Left ventricle myocardium superior (tissue), 1 donor: ENCODE results near the gene KHDRBS2. TPM values are rescaled to one million over a fixed set of nuclear protein-coding genes. Genes with fewer than 3 reads are reported as not detected.

Experiments
- ATAC-seq: fragments of 200-7000 bp; cut with Tn5 transposase; one replicate; pipeline ENCODE4 v1.9.1; 2020; ENCODE audit warnings: mild to moderate bottlenecking, moderate library complexity
- DNase-seq: peaks from one replicate; pipeline ENCODE4 v3.0.0-alpha.2; 2020
- intact Hi-C: fragments of 100-400 bp; cut with micrococcal nuclease; formaldehyde crosslinking; loops from one replicate; pipeline ENCODE4 v1.11.0; 2022
- total RNA-seq: library from RNA; stranded (reverse); fragmentation: NEBNext Ultra II Directional; extraction: Animal tissue kit (Norgen Biotek cat#: 25700); gene quantifications from one replicate; pipeline ENCODE4 v1.2.1, GENCODE V29; 2021
- donor health status: DM: no; HTN: yes; CAD: no; lungs with severe emphysema.

KHDRBS2 gene
- total RNA-seq, 1 donor from 2014 or later: not detected

DNA sequence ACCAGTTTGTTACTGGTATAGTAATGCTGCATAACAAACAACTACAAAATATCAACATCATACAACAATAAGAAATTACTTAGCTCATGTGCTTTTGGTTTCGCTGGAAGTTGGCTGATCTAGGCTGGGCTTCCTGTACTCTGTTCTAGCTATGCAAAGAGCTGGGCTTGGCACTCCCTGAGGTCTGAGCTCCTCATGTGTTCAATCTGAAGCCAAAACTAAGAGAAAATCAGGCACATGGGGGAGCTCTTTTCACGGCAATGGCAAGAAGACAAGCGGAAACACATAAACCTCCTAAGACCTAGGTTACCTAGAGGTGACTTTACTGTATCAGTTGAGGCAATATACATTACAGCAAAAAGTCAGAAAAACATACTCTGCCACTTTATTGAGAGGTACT is 574.2 kb downstream of the KHDRBS2 start:
- ATAC-seq (no peak), DNase-seq (no peak)
- intact Hi-C loops: no loop called here

DNA sequence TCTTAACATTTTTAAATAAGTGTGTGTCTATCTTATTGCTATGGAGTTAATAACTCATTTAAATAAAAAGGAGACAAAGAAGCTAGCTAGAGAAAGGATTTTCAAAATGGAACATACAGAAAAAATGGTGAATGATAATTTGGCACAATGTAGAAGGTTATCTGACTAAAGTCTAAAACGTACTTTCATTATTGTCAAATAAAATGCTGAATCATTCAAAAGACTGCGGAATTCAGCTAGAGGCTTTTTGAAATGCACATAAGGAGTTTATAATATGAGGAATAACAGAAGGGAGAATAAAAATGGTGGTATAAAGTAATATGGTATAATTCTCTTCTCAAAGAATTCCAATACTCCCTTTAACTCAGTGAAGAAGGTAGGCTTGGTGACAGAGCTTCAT is 597.9 kb downstream of the KHDRBS2 start:
- no peak for DNase-seq
- intact Hi-C loops: no loop called here
- no peak for ATAC-seq

DNA sequence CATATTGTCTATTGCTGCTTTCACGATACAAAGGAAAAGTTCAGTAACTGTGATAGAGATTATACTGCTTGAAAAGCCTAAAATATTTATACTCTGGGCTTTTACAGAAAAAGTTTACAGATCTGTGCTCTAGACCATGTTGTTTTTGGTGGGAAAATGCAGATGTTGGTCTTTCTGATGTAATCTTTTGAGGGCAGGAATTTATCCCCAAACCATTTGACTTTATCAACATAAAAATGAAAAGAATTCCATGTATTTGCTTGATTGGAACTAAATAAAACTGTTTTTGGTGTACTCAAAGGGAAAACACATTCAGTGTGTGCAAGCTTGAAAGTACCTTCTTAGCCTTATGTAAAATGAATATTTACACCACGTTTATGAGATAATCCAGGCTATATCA is 603.5 kb downstream of the KHDRBS2 start:
- ATAC-seq (no peak), DNase-seq (no peak)
- intact Hi-C loops: no loop called here

DNA sequence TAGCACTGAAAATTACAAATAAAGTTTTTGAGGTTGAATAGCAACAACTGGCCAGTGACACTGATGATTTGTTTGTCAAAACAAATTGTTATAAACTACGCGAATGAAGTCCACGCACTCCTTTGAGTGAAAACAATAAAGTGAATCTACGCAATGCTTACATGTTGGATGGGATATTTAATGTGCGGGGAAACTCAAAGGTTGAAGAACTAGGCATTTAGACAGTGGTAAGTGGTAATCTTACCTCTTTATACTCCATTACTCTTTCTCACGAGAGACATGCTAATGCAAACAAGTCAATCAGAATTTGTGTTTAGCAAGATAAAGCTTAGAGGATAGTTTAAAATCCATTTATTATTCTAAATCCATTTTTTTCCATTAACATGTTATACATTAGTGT is 606.4 kb downstream of the KHDRBS2 start:
- intact Hi-C loops: no loop called here
- ATAC-seq (no peak), DNase-seq (no peak)

DNA sequence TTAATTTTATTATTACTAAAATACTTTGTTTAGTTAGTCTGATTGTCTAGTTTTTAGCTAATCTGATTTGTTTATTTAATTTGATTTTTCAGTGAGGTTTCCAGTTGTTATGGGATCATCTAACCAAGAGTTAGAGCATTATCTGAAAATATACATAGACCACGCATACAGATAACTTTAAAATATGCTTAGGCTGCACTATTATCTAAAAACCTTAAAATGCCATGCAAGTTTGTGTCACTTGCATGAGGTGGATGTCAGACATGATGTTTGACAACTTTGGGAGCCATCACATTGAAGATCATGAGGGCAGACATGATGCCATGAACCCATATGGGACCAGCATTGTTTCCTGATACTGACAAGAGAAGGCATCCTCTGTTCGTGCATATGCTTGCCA is 610.3 kb downstream of the KHDRBS2 start:
- ATAC-seq (no peak), DNase-seq (no peak)
- intact Hi-C loops: no loop called here

DNA sequence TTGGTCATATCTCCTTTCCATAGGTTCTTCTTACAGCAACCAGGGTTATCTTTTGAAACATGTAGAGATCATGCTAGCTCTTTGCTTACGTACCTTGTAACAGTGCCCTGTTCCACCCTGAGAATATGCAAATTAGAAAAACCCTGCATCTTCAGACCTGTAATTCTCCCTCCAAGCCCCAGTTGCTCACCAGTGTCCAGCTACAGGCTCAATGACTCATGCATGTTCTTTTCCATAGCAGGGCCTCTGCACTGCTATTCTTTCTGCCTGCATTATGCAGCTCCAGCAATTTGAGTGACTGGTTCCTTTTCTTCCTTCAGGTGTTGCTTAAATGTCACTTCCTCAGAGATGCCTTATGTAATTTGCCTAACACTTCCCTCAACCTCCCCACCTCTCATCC is 636.2 kb downstream of the KHDRBS2 start:
- intact Hi-C loops: no loop called here
- DNase-seq (no peak), ATAC-seq (no peak)

DNA sequence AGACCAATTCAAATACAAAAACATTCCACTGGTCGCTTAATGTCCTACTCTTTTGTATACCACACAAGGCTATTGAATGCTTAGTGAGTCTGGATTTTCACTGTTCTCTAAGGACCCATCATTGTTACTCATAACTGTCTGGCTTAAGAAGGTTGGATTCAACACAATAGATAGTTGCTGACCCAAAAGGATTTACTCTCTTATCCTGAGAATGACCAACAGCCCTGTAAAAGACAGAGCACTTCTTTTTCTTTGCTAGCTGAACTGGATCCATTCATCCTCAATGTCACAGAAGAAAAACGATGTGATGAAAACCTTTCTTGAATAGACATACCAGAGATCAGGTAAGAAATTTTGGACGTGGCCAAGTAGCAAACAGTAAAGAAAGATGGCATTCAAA is 645.6 kb downstream of the KHDRBS2 start:
- no peak for ATAC-seq
- no peak for DNase-seq
- intact Hi-C loops: no loop called here
